GM23248 (cell line): Measurements from ENCODE around the gene ATP9A.

Experiments
- EZH2 ChIP-seq: fragments of 200-600 bp; sonication (generic); IDR thresholded peaks from 2 replicates; pipeline ENCODE4 v1.6.1; 2018; ENCODE audit warnings: antibody characterized with exemption, mild to moderate bottlenecking; ENCODE audit not compliant: insufficient read depth, poor library complexity, severe bottlenecking
- EZH2phosphoT487 ChIP-seq: fragments of 200-600 bp; sonication (generic); IDR thresholded peaks from 2 replicates; pipeline ENCODE4 v1.6.1; 2018; ENCODE audit warnings: antibody characterized with exemption, moderate library complexity, mild to moderate bottlenecking, low read depth; ENCODE audit not compliant: insufficient read depth

GRCh38 chr20:51598556-51598955 lies 169.6 kb downstream of the ATP9A start:
- TF ChIP-seq EZH2 (no peak), EZH2phosphoT487 (no peak)
